Measurements from ENCODE around the gene GLCCI1.

GRCh38 chr7:8037151-8037550 is 68.6 kb downstream of the GLCCI1 start:
- TF ChIP-seq CEBPB (IDR thresholded peaks at IDR 0.05; ENCODE audit: borderline replicate concordance, low read depth, low read length), result no peak
- TF ChIP-seq THRA (CRISPR knock-in tag; IDR thresholded peaks at IDR 0.05; ENCODE audit: borderline replicate concordance), result no peak
